NCI-H748 treated with DMSO at 0.1 percent for 48 hours (cell line): ENCODE measurements around the gene MESP1.

Source experiments
- DNase-seq: peaks from one replicate; lab custom pipeline; 2025; lab: John Stamatoyannopoulos, UW

The MESP1 gene

GRCh38 chr15:89758283-89758682 lies 7.2 kb upstream of the MESP1 start:
- no peak for DNase-seq

- DNase-seq, result no peak
These were observed 5.8 kb upstream of the MESP1 start for GRCh38 chr15:89756897-89757296.

- DNase-seq, result no peak
These were observed 4.7 kb upstream of the MESP1 start for GRCh38 chr15:89755701-89756100.

DNA sequence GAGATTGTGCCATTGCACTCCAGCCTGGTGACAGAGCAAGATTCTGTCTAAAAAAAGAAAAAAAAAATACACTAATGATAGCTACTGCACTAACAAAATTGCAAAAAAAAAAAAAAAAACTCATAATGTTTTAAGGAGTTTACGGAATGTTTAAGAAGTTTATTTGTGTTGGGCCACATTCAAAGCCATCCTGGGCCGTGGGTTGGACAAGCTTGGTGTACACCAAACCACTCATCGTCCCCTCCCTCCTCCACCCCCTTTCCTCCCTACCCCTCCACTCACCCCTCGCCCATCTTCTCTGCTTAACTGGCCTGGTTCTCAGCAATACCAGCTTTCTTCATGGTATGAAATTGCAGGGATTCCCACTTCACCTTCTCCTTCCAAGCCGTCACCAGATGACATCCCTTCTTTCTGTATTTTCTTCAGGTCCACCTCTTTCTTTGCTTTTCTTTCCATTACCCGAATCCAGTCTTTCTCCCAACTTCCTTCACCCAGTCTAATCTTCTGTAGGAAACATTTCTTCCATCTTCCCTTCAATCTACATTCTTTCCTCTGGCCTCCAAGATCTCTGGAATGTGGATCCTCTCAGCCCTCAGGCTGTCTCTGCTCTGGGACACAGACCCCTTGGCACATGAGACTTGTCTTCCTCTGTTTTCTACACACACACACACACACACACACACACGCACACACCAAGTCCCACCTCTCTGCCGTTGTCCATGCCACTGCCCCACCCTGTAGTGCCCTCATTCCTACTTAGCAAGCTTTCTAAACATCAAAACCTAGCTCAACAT lies 3.5 kb upstream of the MESP1 start:
- DNase-seq, result no peak

DNA sequence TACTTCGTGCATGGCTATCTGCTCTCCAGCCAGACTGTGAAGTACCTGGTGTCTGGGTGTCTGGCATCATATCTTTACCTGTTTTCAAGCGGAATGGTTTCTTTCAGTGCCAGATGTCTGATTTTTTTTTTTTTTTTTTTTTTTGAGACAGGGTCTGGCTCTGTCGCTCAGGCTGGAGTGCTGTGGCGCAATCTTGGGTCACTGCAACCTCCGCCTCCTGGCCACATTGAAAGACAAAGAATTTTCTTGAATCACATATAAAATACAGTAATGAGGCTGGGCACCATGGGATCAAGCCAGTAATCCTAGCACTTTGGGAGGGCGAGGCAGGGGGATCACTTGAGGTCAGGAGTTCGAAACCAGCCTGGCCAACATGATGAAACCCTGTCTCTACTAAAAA lies 2.8 kb upstream of the MESP1 start:
- no peak for DNase-seq

DNA sequence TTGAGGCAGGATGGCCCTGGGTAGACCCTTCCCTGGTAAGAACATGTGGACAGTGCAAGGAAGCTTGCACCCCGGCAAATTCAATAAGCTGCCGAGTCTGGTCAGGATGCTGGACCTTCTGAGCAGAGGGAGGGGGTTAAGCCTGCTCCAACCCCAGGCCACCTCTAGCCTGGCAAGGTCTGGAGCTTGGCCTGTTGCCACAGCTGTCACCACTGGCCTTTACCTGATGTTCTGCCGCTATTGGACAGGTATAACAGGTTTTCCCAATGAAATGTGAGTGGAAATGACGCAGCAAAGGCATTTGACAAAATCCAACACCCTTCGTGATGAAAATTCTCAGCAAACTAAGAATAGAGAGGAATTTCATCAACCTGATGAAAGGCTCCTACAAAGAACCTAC lies 699 bp upstream of the MESP1 start:
- no peak for DNase-seq

GRCh38 chr15:89749951-89750559 lies 994 bp downstream of the MESP1 start:
- DNase-seq, result peak; percentile 9

GRCh38 chr15:89749526-89749925 lies 1.5 kb downstream of the MESP1 start:
- DNase-seq, result no peak

DNA sequence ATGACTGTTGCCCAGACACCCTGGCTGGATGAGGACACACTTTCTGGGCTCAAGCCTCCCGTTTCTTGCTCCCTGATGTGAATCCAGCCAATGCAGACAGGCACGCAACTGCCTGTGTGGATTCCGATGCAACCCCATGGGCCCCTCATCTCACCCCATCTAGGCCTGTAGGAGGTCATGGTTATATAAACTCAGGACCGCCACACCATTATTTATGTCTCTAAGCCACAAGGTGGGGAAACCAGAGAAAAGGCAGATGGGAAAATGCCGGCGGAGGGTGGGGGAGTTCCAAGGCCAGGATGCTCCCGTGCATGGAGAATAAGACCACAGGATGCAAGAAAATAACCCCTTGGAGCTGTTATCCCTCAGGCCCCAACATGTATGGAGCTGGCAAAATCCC lies 2.0 kb downstream of the MESP1 start:
- DNase-seq, result no peak

DNA sequence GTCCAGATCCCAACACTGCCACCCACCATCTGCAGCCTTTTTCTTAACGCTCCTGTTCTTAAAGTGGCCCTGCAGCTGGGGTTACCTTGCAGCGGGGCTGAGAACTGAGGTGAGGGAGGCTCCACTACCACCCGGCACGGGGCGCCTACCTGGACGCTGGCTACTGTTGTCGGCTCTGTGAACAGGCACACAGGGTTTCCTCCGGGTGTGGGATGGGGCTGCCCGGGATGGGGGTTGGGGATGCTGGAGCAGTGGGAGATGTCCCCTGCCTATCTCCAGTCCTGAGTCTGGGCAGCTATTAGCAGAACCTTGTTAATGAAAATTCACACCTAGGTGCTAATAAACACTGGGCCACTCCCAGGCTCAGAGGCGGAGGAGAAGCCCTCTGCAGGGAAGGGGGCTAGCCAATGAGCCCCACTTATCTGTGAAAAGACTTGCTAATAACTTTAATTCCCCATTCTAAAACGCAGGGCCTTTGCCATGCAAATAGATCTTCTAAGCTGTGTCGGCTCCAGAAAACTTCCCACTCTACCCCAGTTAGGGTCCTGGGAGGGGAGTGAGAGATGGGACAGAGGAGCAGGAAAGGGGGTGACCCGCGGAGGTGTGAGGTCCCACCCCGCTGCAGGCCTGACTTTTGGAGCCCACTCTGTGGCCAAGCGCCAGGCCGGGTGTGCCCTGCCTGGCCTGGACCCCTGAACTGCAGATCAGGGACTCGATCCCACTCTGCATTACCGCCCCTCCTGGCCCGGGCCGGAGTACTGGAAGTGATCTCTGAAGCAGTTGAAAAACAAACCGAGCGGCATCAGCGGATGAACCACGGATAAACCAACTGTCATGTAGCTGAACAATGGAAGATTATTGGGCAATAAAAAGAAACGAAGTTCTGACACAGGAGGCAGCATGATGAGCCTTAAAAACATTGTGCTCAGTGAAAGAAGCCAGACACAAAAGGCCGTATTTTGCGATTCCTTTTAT lies 3.1 kb downstream of the MESP1 start:
- DNase-seq, result no peak

DNA sequence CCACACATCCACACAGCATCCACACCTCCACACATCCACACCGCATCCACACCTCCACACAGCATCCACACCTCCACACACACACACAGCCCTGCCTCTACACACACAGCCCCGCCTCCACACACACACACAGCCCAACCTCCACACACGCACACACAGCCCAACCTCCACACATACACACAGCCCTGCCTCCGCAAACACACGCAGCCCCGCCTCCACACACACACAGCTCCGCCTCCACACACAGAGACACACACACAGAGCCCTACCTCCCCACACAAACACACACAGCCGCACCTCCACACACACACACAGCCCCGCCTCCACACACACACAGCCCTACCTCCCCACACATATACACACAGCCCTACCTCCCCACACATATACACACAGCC lies 4.7 kb downstream of the MESP1 start:
- DNase-seq, result no peak

DNA sequence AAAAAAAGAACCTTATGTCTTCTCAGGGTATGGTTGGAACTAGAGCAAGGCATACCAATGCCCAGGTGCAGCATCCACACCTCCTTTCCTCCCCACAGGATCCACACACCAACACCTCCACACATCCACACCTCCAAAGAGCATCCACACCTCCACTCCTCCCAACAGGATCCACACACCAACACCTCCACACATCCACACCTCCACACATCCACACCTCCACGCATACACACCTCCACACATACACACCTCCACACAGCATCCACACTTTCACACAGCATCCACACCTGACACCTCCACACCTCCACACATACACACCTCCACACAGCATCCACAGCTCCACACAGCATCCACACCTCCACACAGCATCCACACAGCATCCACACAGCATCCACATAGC lies 5.3 kb downstream of the MESP1 start:
- DNase-seq, result no peak

DNA sequence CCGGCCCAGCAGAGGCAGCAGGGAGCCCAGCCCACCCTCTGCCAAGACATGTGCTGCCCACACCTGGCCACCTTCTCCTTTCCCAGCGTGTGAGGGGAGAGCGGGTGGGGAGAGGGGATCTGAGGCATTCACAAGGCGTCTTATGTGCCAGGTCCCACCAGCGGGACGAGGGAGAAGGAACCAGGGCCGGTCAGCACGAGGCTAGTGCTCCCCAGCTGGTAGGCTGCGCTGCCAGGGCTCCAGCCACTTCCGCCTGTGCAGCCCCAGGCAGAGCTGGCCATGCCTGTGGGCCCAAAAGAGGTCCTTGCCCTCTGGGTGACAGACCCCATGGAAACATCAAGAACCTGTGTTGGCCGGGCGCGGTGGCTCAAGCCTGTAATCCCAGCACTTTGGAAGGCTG lies 5.9 kb downstream of the MESP1 start:
- no peak for DNase-seq

DNA sequence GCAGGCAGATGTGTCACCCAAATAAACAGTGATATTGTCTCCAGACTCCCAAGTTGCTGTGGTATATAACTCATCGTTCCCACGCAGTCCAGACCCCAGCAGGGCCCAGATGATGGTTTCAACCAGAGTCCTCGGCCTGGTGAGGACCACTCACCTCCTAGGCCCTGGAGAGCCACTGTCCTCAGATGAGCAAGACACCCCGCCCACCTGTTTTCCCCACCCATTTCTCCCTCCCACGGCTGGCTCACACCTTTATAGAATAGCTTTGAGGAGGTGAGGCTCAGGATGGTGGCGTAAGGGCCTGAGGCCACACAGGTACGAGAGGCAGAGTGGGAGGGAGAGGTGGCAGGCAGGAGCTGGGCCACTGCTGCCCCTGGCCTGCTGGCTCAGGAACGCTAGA lies 7.5 kb downstream of the MESP1 start:
- no peak for DNase-seq

DNA sequence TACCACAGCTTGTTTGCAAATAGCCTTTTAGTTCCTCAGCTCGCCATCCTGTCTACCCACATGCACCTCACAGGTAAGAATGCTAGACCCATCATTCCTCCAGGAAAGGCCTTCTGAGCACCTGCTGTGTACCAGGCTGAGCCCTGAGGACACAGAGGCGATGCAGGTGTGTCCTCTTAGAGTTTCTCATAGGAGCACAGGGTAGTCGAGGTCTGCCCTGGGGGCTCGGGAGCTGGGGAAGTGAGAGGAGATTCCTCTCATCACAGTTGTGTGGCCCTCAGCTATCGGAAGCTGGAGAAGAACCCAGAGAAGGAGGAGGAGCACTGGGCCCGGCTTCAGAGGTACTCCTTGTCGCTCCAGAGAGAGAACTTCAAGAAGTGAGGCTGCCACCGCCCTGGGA lies 8.0 kb downstream of the MESP1 start:
- DNase-seq, result no peak

DNA sequence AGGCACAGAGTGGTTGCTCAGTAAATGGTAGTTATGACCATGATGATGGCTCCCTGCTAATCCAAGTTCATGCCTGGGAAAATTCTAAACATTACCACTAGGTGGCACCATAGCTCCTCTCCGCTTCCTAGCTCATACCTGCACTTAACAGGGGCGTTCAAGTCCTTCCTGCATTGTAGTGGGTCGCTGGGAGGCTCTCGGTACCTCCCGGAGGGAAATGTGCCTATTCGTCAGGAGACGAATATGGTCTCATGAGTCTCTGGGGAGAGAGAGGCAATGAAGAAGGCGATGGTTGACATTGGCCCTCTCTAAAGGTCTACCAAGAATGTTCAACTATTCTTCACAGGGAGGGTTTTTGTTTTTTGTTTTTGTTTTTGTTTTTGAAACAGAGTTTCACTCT lies 10.9 kb downstream of the MESP1 start:
- DNase-seq, result peak; percentile 70

GRCh38 chr15:89735773-89736172 lies 15.3 kb downstream of the MESP1 start:
- DNase-seq, result no peak

- no peak for DNase-seq
These were observed 18.4 kb downstream of the MESP1 start for GRCh38 chr15:89732451-89733172.

GRCh38 chr15:89731275-89731674 lies 19.8 kb downstream of the MESP1 start:
- no peak for DNase-seq

DNA sequence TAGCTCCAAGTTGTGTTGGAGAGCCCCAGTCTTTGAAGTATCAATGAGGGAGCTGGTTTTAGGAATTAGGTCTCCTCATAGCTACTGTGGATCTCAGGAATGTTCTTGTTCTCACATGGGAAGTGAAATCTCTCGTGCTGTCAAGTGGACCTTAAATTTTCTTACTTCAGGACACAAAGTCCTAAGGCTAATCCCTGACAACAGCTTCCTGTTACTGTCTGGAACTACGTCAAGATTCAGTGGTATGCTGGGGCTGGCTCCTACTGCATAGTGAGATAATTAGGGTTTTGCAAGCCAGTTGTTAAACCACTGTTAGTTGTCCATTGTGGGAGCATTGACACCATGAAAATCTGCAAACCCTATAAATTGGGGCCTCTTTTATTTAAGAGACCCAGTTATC lies 22.8 kb downstream of the MESP1 start:
- DNase-seq, result no peak

GRCh38 chr15:89725064-89725463 lies 26.0 kb downstream of the MESP1 start:
- no peak for DNase-seq

GRCh38 chr15:89724621-89725020 lies 26.4 kb downstream of the MESP1 start:
- DNase-seq, result no peak
